Activated B cell treated with CpG ODN at 0.5 μM for 24 hours (primary cell): ENCODE results near the gene MUCL3. TPM values are rescaled to one million over a fixed set of nuclear protein-coding genes. Genes with fewer than 3 reads are reported as not detected.

Source experiments
- ATAC-seq: fragments of 200-7000 bp; cut with Tn5 transposase; one replicate; pipeline ENCODE4 v1.10.0; 2021; ENCODE audit warnings: low read depth, mild to moderate bottlenecking, moderate library complexity
- CTCF ChIA-PET: fragments of 350-600 bp; sonication (Branson Sonifier 250); formaldehyde crosslinking; loops from one replicate; lab custom pipeline; 2021; ENCODE audit warnings: antibody characterized with exemption; lab: Charles Lee
- POLR2A ChIA-PET: fragments of 350-600 bp; sonication (Branson Sonifier 250); formaldehyde crosslinking; loops from one replicate; lab custom pipeline; 2021; ENCODE audit warnings: antibody characterized with exemption; lab: Charles Lee
- DNase-seq: peaks from one replicate; pipeline ENCODE4 v3.0.0; 2022
- H3K27ac Mint-ChIP-seq: one replicate; pipeline ENCODE4 v1.8.0; 2020; ENCODE audit warnings: mixed read lengths
- H3K27me3 Mint-ChIP-seq: one replicate; pipeline ENCODE4 v1.8.0; 2021; ENCODE audit warnings: mixed read lengths
- H3K36me3 Mint-ChIP-seq: one replicate; pipeline ENCODE4 v1.8.0; 2021; ENCODE audit warnings: low read depth, mixed read lengths
- H3K4me1 Mint-ChIP-seq: one replicate; pipeline ENCODE4 v1.8.0; 2021; ENCODE audit warnings: mixed read lengths
- H3K4me3 Mint-ChIP-seq: one replicate; pipeline ENCODE4 v1.8.0; 2020; ENCODE audit warnings: mild to moderate bottlenecking, mixed read lengths
- H3K9me3 Mint-ChIP-seq: one replicate; pipeline ENCODE4 v1.8.0; 2020; ENCODE audit warnings: mixed read lengths
- CTCF ChIP-seq: fragments of 200-600 bp; IDR thresholded peaks from one replicate; pipeline ENCODE4 v1.8.0; 2022; ENCODE audit warnings: antibody characterized with exemption, mild to moderate bottlenecking
- intact Hi-C: fragments of 100-400 bp; cut with micrococcal nuclease; formaldehyde crosslinking; loops from one replicate; pipeline ENCODE4 v1.15.1; 2024
- total RNA-seq: library from RNA; stranded (reverse); gene quantifications from 2 replicates; pipeline ENCODE4 v1.2.3, GENCODE V29; 2022

The MUCL3 gene
- total RNA-seq, 1 donor from 2014 or later = not detected

- intact Hi-C loops = loop anchor here (1.0 to 2.0 kb wide), 4 partner anchors 31 to 164 kb away; partner anchors contain the start of gene DDR1
- CTCF ChIA-PET = interaction anchor here (0.7 to 4.3 kb wide), 9 partner anchors 15 to 171 kb away, joined by 3 to 41 read pairs (median 5); no protein-coding TSS in a partner anchor
- peak overlapping the region; percentile 56 for H3K27ac Mint-ChIP-seq
- DNase-seq (no peak), ATAC-seq (no peak)
- POLR2A ChIA-PET = interaction anchor here (0.6 to 2.7 kb wide), 3 partner anchors 153 to 164 kb away, joined by 3 to 10 read pairs (median 4); no protein-coding TSS in a partner anchor
- H3K27me3 Mint-ChIP-seq = no peaks in the 10 kb centered on the region
- H3K9me3 Mint-ChIP-seq = no peaks in the 10 kb centered on the region
- TF ChIP-seq CTCF = no peak
- H3K4me1 Mint-ChIP-seq = peaks cover 24% of the 10 kb centered on the region
- peaks cover 72% of the 10 kb centered on the region for H3K36me3 Mint-ChIP-seq
- H3K4me3 Mint-ChIP-seq = peak overlapping the region; percentile 90
Measured at GRCh38 chr6:30915591-30915946, 25.2 kb upstream of the MUCL3 start.

GRCh38 chr6:30917041-30917440 lies 23.7 kb upstream of the MUCL3 start:
- peaks cover 25% of the 10 kb centered on the region for H3K4me1 Mint-ChIP-seq
- DNase-seq = no peak
- H3K27me3 Mint-ChIP-seq = no peaks in the 10 kb centered on the region
- ATAC-seq = no peak
- TF ChIP-seq CTCF = no peak
- POLR2A ChIA-PET = interaction anchor here (0.6 to 1.5 kb wide), 3 partner anchors 10 to 347 kb away, joined by 4 to 10 read pairs (median 5); no protein-coding TSS in a partner anchor
- peaks cover 73% of the 10 kb centered on the region for H3K36me3 Mint-ChIP-seq
- no peaks in the 10 kb centered on the region for H3K9me3 Mint-ChIP-seq
- no peak overlapping the region for H3K4me3 Mint-ChIP-seq
- CTCF ChIA-PET = interaction anchor here (1.4 to 4.3 kb wide), 3 partner anchors 17 to 162 kb away, joined by 3 to 41 read pairs (median 11); no protein-coding TSS in a partner anchor
- intact Hi-C loops = no loop called here
- no peak overlapping the region for H3K27ac Mint-ChIP-seq

- Mint-ChIP-seq H3K36me3 (peaks cover 73% of the 10 kb centered on the region), H3K4me3 (no peak overlapping the region), H3K4me1 (peaks cover 28% of the 10 kb centered on the region), H3K27me3 (no peaks in the 10 kb centered on the region), H3K27ac (no peak overlapping the region), H3K9me3 (no peaks in the 10 kb centered on the region)
- POLR2A ChIA-PET = interaction anchor here (0.6 to 1.5 kb wide), 3 partner anchors 10 to 348 kb away, joined by 4 to 10 read pairs (median 5); no protein-coding TSS in a partner anchor
- CTCF ChIA-PET = interaction anchor here (2.3 to 4.3 kb wide), 2 partner anchors 151 to 162 kb away, joined by 11 to 41 read pairs; no protein-coding TSS in a partner anchor
- TF ChIP-seq CTCF = no peak
- no peak for DNase-seq
- ATAC-seq = no peak
- intact Hi-C loops = no loop called here
Measured at GRCh38 chr6:30917487-30917886, 23.3 kb upstream of the MUCL3 start.

GRCh38 chr6:30918670-30919069 lies 22.1 kb upstream of the MUCL3 start:
- H3K27ac Mint-ChIP-seq = no peak overlapping the region

More at GRCh38 chr6:30918670-30919069, 22.1 kb upstream of the MUCL3 start:
- peaks cover 22% of the 10 kb centered on the region for H3K4me1 Mint-ChIP-seq
- no peaks in the 10 kb centered on the region for H3K9me3 Mint-ChIP-seq
- POLR2A ChIA-PET = no interaction called here
- DNase-seq (no peak), ATAC-seq (no peak)
- H3K36me3 Mint-ChIP-seq = peaks cover 79% of the 10 kb centered on the region
- H3K4me3 Mint-ChIP-seq = no peak overlapping the region
- CTCF ChIA-PET = interaction anchor here (1.2 to 4.3 kb wide), 3 partner anchors 151 to 169 kb away, joined by 3 to 41 read pairs (median 5); no protein-coding TSS in a partner anchor
- intact Hi-C loops = no loop called here
- TF ChIP-seq CTCF = no peak
- H3K27me3 Mint-ChIP-seq = no peaks in the 10 kb centered on the region
